T-helper 1 cell (primary cell): ENCODE results near the gene GRIP2.

Experiments used
- DNase-seq, 5 donors: peaks; one replicate each; pipeline ENCODE4 v3.0.0-alpha.2; 2012 to 2020

Gene GRIP2

DNA sequence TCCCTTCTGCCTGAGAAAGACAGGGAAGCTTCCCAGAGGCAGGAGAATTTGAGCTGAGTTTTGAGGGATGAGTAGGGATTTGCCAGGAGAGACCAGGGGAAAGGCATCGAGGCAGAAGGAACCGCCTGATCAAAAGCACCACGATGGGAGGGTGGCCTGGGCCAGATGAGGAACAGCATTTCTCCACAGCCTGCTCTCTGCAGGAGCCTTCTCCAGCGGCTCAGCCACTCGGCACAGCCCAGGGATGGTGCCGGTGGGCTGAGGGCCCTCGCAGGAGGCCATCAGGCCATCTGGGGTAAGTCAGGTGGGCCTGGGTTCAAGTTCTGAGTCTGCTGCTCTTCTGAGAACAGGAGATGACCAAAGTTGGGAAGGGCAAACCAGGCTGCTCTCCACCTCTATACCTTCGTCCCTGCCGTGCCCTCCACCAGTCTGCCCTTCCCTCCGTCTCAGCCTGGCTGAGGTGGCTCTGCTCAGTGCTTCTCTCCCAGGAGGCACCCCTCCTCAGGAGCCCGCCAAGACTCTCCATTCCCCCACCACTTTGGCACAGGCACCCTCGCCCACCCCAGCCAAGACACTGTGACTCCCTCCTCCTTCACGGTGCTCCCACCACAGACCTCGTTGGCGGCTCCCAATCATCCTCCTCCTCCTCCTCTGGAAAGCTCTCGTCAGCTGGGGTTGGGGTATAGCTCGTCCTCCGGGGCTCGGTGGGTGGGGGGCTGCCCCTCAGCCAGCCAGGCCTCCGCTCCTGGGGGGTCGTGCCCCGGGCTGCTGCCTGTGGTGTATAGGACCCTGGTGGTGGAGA lies 34.9 kb downstream of the GRIP2 start:
- DNase-seq: no peak

DNA sequence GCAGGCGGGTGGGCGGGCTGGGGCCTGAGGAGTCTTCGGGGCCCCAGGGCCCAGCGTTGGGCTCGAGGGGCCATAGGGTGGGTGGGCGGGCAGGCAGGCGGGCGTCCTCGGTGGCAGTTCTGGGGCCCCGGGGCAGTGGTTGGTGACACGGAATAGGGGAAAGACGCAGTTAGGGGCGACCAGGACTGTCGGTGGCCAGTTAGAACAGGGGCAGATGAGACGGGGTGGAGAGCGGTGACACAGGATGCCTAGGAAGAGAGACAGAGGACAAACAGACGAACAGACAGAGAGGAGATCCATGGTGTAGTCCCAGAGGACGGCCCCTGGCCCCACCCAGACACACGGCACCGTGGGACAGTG lies 36.5 kb downstream of the GRIP2 start:
- no peak for DNase-seq

DNA sequence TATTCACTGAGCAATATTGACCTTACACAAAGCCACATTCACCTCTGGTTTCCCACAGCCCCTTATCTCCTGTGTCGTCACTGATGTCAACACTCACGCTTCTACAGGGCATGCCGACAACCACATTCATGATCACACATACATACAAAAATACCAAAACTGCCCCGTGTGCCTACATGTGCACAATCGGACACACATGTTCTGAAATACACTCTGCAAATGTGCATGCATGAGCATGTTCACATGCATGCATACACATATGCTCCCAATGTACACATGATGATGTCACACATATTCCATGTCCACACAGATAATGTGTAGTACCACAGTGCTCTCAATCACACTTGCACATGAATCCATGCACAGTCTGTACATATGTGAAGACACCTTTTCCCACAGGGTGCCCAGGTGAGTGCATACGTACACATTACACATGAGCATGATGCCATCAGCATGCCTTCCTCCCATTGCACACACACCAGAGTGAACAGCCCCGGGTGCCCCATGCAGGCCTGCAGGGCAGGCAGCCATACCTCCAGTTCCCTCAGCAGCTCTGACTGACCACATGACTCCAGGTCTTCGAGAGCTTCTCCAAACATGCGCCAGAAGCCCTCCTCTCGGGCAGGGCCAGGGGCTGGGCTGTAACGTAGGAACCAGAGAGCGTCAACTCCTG lies 37.0 kb downstream of the GRIP2 start:
- no peak for DNase-seq

DNA sequence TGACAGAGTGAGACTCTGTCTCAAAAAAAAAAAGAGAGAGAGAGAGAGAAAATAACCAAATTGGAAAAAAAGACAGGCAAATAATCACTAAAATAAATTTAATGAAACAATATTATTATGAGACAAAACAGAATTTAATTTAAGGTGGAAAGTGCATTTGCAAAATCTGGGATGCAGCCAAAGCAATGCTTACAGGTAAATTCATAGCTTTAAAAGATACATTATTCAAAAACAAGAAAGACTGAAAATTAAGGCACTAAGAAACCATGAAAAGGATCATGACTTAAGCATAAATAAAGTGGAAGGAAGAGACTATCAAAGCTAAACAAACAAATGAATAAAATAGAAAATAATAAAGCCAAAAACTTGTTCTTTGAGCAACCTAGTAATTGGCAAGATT lies 37.7 kb downstream of the GRIP2 start:
- no peak for DNase-seq

DNA sequence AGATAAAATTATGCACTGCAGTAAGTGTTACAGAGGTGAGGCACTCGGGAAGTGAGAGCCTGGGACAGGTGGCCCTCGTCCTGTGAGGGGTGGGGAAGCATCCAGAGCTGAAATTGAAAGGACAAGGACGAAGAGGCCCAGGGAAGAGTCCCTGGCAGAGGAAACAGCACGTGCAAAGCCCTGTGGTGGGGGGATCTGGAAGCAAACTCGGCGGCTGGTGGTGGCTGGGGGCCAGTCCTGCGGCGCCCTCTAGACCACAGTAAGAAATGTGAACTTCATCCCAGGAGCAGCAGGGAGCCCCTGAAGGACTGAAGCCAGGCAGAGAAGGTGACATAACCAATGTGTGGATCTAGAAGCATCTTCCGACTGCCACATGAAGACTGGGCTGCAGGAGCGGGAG lies 42.8 kb downstream of the GRIP2 start:
- DNase-seq: no peak

DNA sequence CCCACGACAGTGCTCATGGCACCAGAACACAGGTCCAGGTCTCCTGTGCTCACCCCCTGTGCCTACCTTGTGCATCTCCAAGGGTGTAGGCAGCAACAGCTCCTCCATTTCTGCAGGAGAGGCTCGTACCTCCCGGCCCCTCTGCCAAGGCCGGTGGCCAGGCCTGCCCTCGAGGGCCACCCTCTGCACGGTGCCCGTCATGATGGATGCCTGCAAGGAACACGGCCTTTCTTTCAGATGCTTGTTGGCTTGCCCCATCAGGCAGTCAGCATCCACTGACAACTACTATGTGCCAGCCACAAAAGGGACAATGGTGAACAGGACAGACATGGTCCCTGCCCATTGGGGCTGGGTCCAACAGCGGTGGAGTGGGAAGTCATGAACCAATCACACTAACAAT lies 43.8 kb downstream of the GRIP2 start:
- no peak for DNase-seq

DNA sequence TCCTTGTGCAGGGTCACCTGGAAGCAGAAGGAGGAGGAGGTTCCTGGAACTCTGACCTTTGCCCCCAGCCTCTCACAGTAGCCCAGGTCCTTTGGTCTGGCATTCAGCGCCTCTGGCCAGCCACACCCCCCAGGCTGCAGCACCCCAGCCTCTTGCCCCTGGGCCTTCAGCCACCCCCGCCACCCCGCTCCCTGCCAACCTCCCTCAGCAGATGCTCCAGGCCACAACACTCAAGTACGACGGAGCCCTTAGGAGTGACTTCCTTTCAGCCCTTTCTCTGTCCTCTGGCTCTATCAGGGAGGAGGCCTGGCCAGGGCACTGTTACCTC lies 45.2 kb downstream of the GRIP2 start:
- DNase-seq: no peak

DNA sequence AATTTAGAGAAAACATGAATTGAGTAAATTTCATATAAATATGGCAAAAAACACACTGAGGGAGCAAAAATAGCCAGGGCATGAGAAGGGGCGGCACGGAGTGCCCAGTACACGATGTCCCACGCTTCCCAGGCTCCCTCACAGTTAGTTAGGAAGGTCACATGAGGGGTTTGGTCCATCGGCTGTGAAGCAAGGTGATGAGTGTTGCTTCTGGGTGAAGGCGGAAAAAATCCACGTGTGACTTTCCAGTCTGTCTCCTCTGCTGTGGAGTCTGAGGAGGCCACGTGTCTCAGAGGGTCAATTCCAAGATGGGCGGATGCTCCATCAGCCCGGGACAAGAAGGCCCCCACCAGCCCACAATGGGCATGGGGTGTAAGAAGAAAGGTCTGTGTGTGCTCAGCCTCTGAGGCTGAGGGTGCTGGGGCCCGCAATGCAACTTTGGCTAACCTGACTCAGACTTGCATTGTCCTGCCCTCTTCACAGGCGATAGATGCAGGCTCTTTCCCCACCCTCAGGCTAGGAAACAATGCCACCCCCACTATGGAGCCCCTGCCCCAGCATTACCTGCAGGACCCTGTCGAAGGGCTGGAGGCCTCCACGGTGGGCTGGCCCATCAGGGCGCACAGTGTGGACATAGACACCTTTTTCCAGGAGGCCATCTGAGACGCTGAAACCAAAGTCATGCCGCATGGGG lies 45.7 kb downstream of the GRIP2 start:
- no peak for DNase-seq

DNA sequence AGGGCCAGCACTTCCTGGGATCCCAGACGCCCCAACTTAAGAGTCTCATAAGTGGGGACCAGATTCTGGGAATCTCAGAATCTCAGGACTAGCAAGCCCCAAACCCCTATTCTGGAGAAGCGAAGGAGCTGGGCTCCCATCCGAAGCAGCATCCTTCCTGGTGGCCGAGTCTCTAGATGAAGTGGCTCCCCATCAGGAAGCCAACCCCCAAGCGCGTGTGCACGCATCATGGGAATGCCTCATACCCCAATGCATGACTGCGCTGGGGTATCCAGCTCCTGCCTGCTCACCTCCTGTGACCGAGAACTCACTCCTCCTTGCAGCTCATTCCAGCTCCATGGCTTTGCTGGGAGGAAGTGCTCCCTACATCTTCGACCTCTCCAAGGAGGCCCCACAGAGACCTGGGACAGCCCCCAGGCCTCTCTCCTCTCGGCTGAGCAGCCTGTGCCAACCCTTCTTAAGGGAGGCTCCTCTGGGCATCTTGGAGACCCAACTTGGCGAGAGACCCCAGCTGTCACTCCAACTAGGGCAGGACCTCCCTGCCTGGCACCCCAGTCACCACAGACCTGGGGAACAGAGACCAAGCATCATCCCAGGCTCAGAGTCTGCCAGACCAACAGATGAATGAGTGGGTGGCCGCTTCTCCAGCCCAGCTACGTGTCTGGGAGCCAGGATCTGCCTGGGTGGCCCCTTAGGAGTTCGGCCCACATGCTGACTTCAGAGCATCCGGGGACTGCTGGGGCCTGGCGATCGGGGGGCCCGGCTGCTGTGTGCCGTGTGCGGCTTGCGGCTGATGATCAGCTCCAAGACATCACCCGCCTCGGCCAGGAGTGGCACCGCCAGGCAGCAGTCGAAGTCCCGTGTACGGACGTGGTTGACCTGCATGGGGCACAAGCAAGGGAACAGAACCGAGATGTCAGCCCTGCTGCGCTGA lies 46.9 kb downstream of the GRIP2 start:
- DNase-seq: no peak

DNA sequence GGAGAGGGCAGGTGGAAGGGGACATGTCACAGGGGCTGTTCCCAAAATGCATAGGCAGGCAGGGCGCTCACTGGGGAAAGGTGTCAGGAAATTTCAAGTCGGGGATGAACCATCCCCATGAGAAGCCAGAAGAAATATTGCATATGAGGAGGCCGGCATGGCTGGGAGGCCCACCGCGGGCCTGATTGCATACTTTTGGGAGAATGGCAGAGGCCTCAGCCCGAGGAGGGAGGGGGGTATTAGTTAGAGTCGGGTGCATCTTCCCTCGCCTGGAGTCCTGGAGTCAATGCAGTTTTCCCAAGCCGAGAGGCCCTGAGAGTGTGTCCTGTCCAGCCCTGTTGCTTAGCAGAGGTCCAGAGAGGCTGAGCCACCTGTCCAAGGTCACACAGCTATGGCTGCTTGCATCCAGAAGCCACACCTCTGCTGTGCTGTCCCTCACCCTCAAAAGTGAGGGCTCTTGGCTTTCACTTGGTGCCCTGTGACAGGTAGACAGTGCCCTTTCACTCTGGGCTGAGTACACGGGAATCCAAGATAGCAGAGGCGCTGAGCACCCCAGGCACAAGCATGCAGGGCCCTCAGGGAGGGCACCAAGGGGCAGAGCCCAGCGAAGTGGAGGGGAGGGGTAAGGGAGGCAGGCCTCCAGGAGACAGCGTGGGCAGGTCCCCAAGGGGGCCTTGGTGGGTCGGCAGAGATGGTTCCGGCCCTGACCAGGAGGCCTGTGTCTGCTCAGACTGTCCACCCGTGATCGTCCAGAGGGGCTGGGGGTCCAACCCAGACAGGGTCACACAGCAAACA lies 48.5 kb downstream of the GRIP2 start:
- no peak for DNase-seq

DNA sequence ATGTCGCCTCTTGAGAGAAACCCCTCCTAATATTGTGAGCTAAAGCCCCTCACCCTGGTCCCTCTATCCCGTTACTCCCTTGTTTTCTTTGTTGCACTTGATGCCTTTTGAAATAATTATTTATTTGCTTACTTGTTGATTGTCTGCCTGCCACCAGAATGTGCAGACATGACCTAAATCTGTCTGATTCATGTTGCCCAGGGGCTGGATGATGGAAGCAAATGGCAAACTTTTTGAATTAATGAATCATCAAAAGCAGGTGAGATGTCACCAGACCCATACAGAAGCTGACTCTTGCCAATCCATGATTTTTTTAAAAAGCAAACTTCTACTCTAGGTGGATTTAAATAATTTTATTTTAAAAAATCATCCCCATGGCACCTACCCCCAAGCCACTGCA lies 49.3 kb downstream of the GRIP2 start:
- no peak for DNase-seq

DNA sequence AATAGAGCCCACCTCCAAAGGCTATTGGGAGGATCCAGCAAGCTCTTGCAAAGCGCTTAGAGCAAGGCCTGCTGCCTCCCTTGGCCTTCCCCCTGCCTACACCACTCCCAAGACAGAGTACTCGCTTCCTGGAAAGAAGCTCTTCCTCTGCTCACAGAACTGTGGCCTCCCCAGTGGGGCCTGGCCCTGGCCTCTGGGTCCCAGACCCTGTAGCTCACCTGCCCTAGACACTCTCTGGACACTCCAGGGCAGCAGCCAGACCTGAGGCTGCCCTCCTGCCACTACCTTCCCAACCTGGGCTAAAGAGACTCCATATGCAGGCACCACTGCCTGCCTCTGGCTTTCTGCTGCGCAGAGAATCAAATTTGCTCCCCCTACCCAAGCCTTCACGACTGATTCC lies 49.9 kb downstream of the GRIP2 start:
- no peak for DNase-seq

DNA sequence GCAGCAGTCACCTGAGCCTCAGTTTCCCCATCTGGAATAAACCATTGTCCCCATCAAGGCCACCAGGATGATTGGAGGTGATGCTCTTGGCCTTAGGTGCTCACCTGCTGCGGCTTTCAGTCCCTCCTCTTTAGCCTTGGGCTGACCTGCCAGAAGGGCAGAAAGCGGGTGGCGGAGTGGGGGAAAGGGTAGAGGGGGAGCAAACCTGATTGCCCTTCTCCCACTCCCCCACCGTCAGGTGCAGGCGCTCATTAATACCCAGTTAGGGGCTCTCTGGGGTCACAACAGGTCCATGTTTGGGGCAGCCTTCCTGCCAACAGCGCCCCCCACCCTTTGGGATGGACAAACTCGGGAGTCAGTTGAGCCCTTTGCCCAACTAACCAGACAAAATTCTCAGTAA lies 50.5 kb downstream of the GRIP2 start:
- DNase-seq: no peak

DNA sequence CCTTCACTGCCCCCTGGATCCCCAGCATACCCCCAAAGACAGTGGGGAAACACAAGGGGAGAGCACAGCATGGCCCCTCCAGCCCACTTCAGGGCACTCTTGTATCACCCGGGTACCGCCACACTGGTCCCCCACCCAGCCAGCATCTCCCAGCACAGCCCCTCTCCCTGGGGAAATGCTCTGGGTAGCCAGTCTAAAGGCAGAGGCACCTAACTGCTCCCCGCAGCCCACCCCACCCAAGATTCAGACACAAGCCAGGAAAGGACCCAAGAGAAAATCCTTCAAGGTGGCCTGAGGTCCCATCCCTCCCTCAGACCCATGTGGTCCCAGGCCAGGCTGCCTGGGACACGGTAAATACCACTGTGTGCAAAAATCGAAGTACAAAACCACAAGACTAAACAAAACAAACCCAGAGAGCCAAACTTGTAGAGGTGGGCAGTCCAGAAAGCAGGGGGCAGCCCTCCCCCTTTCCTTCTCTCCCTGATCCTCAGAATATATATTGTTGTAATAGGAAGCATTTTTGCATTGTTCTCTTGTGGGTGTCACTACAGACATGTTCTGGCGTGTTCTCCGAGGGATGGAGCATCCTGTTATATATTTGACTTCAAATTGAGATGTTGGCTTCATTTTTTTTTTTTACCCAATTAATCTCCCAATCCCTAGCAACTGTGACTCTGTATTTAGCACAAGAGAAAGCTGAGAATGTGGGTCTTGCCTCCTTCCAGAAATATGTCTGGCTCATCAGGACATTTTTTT lies 51.7 kb downstream of the GRIP2 start:
- no peak for DNase-seq

DNA sequence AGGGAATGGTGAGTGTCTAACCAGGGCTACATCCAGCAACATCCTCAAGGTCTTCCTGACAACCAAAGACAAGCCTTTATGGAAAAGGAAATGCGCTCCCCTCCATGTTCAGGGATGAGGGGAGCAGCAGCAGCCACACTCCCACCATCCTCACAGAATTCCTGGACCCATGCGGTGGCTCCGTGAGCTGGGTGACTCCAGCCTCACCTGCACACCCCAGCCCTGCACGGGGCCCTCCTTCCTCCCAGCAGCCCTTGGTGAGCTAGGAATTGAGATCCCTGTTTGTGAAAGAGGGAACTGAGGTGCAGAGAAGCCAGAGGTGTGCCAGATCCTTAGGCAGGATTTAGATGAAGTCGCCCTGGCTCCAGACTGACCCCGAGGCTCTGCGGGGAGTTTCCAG lies 52.3 kb downstream of the GRIP2 start:
- DNase-seq: no peak

DNA sequence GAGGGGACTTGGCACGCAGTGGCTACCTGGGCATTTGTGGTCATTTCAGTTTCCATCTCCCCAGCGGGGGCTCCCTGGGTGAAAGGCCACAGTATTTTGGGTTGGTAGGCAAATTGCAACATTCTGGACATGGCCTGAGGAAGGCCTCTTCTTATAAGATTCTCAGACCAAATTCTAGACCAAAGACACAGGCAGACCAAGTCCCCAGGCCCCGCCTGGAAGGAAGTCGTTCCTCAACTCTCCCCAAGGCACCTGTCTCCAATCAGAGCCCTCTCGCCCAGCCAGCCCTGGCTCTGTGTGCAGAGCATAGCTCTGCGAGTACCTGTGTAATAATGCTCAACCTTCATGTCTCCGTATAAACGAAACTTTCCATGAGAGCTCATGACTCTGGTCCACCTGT lies 53.1 kb downstream of the GRIP2 start:
- no peak for DNase-seq

DNA sequence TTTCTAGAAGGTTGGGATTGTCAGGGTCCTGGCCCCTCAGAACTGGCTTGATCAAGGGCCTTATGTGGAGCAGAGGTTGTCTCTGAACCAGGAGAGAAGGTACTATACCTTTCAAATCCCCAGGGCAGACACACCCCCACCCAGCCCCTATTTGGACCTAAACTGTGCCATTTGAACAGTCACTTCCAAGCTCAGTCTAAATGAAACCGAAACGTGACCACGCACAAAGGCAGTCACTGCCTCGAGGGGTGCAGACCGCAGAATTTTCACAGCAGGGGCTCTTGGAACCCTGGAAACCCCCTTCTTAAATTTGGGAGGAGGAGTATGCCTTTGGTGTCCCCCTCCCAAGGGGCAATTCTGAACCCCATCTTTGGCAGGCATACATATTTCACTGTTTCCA lies 53.7 kb downstream of the GRIP2 start:
- DNase-seq: no peak

DNA sequence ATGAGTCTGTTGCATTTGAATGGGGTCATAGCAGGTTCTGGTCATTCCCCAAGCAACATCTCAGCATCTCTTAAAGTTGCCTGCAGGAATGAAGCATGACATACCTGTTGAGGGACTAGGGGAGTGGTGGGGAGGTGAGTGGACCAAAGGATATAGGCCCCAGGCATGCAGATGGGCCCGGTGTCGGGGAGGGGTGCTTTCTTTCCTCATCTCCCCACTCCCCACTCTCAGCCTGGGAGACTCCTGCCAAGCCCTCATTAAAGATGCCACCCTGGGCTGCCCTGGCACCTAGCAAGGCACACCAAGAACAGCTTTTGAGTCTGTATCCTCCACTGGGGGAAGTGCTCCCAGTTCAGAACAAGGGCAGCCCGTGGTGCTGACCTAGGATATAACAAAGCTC lies 54.2 kb downstream of the GRIP2 start:
- no peak for DNase-seq

DNA sequence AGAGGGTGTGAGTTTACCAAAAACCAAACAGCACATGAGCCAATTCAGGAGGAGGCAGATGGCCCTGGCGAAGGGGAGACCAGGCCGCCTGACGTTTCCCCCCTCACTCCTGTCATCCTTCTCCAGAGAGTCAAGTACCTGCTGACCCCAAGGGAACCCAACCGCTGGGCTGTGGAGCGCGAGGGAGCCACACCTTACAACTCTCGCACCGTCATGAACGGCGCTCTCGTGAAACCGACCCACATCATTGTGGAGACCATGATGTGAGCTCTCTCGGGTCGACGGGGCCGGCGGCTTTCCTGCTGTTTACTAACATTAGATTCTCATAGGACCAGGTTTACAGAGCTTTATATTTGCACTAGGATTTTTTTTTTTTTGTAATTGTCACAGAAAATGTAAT lies 55.4 kb downstream of the GRIP2 start:
- DNase-seq: no peak

DNA sequence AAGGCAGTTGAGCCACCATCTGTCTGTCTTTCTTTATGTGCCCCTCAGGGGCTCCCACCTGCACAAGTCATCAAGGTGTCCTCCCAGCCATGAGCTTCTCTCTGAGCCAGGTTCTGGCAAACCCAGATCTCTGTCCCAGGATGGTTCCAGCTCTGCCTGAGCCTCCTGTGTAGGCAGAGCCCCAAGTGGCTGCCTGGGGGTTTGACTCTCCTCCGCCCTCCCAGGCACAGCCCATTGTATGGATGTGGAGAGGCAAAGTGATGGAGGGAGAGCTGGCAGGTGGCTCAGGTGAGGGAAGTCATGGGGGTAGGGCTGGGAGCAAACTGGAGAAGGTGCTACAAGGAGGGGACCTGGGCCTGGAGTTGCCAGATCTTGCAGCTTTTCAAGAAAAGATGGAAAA lies 56.9 kb downstream of the GRIP2 start:
- DNase-seq: no peak

DNA sequence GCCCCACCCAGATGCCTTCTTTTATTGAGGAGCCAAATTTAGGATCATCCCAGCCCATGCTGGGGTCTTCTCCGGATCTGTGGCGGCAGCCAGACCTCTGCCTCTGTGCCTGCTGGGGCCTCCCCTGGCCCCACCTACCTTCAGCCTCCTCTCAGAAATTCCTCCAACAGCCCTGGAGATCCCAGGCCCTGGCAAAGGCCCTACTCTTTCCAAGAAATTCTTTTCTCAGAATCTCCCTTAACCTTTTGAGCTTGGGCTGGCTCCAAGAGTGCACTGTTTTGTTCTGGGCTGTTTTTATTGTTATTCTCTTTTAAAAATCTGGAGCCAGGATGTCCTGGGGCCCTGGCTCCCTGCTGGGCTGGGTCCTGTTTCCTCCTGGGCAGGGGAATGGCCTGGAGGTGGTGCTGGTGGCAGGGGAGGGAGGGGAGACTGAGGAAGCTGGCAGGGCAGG lies 57.8 kb downstream of the GRIP2 start:
- no peak for DNase-seq

DNA sequence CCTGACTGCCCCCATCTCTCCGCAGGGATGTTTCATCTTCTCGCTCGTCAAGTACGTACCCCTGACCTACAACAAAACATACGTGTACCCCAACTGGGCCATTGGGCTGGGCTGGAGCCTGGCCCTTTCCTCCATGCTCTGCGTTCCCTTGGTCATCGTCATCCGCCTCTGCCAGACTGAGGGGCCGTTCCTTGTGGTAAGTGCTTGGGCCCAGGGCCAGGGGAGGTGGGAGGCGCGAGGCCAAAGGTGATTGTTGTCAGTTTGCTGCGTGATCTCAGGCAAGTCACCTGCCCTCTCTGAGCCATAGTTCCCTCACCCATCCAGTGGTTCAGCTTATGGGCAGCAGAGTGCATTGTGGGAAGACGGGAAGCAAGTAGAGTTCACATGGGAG lies 58.5 kb downstream of the GRIP2 start:
- no peak for DNase-seq
